Osteocyte (in vitro differentiated cells): ENCODE measurements around the gene GNG3. TPM values are rescaled to one million over a fixed set of nuclear protein-coding genes. Genes with fewer than 3 reads are reported as not detected.

Experiments
- DNase-seq: peaks from one replicate; pipeline ENCODE4 v3.0.0; 2021; ENCODE audit warnings: mixed read lengths; ENCODE audit not compliant: unreplicated experiment; ENCODE audit errors: extremely low spot score
- H3K27ac Mint-ChIP-seq: one replicate; pipeline ENCODE4 v1.8.0; 2021; ENCODE audit warnings: mild to moderate bottlenecking, mixed read lengths; ENCODE audit not compliant: unreplicated experiment
- H3K27me3 Mint-ChIP-seq: one replicate; pipeline ENCODE4 v1.8.0; 2021; ENCODE audit warnings: mixed read lengths; ENCODE audit not compliant: unreplicated experiment
- H3K36me3 Mint-ChIP-seq: one replicate; pipeline ENCODE4 v1.8.0; 2021; ENCODE audit warnings: mixed read lengths; ENCODE audit not compliant: unreplicated experiment
- H3K4me1 Mint-ChIP-seq: one replicate; pipeline ENCODE4 v1.8.0; 2021; ENCODE audit warnings: mixed read lengths; ENCODE audit not compliant: unreplicated experiment
- H3K4me3 Mint-ChIP-seq: one replicate; pipeline ENCODE4 v1.8.0; 2021; ENCODE audit warnings: mild to moderate bottlenecking, moderate library complexity, mixed read lengths; ENCODE audit not compliant: unreplicated experiment
- H3K9me3 Mint-ChIP-seq: one replicate; pipeline ENCODE4 v1.8.0; 2021; ENCODE audit warnings: mixed read lengths; ENCODE audit not compliant: unreplicated experiment
- total RNA-seq: library from RNA; stranded (reverse); gene quantifications from 2 replicates; pipeline ENCODE4 v1.2.1, GENCODE V29; 2021
- TF ChIP-seq, protein P1 (sequence below): fragments of 200-600 bp; sonication (generic); IDR thresholded peaks from 2 replicates; pipeline ENCODE4 v1.5.0; 2021; ENCODE audit warnings: antibody characterized with exemption, mild to moderate bottlenecking, moderate library complexity

The GNG3 gene
- total RNA-seq, 1 donor from 2014 or later = not detected

DNA sequence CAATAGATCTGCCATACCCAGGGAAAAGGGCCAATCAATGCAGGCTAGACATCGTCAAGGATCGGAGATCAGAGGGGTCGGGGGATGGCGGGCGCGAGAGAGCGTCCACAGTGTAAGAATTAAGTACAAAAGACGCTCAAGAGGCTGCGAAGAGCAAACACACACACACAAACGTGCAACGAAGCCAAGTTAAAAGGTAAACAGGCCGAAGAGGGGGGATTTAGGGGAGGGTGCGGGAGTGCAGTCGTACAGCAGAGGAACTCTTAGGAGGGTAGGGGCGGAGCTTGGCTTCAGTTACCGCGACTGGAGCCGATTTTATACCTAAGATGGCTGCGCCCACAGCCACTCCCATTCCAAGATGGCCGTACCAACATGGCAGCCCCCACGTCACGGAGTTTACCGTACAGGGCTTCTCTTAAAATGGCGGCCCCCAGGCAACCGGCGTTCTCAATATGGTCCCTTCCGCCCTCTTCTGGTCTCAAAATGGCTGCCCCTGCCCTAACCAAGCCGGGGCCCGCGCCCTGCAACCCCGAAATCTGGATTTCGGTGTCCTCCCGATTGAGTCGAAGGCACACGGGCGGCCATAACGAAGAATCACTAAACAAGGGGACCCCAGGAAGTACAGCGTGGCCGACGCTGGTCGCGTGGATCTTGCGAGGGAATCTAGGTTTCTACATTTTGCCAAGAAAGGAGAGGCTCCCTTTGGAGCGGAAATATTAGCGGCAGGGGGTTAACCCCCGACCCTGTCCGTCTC, 1.9 kb downstream of the GNG3 start:
- peak; percentile 98 for DNase-seq
- Mint-ChIP-seq H3K9me3 (no peaks in the 10 kb centered on the region), H3K27me3 (no peaks in the 10 kb centered on the region), H3K27ac (peak overlapping the region; percentile 100), H3K36me3 (peaks cover 16% of the 10 kb centered on the region), H3K4me1 (peaks cover 52% of the 10 kb centered on the region), H3K4me3 (peak overlapping the region; percentile 80)
- TF ChIP-seq, protein P1, sequence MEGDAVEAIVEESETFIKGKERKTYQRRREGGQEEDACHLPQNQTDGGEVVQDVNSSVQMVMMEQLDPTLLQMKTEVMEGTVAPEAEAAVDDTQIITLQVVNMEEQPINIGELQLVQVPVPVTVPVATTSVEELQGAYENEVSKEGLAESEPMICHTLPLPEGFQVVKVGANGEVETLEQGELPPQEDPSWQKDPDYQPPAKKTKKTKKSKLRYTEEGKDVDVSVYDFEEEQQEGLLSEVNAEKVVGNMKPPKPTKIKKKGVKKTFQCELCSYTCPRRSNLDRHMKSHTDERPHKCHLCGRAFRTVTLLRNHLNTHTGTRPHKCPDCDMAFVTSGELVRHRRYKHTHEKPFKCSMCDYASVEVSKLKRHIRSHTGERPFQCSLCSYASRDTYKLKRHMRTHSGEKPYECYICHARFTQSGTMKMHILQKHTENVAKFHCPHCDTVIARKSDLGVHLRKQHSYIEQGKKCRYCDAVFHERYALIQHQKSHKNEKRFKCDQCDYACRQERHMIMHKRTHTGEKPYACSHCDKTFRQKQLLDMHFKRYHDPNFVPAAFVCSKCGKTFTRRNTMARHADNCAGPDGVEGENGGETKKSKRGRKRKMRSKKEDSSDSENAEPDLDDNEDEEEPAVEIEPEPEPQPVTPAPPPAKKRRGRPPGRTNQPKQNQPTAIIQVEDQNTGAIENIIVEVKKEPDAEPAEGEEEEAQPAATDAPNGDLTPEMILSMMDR = no peak

DNA sequence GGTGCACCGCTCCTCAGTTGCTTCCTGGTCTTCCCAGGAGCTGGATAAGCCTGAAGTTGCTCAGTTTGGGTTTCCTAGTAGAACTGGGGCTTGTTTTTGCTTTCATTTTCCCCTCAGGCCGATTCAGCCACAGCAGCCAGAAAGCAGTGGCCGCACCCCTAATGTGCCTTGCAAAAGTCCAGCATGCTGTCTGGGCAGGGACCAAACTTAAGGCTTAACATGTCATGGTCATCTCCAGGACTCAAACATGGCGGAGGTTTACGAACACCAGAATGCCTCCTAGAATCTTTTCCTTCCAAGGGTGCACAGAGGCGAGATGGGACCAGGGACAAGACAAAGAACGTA, 2.5 kb downstream of the GNG3 start:
- TF ChIP-seq, protein P1 = no peak
- peak overlapping the region; percentile 80 for H3K4me3 Mint-ChIP-seq
- no peaks in the 10 kb centered on the region for H3K27me3 Mint-ChIP-seq
- H3K9me3 Mint-ChIP-seq = no peaks in the 10 kb centered on the region
- H3K4me1 Mint-ChIP-seq = peaks cover 51% of the 10 kb centered on the region
- DNase-seq = no peak
- peaks cover 16% of the 10 kb centered on the region for H3K36me3 Mint-ChIP-seq
- peak overlapping the region; percentile 100 for H3K27ac Mint-ChIP-seq

DNA sequence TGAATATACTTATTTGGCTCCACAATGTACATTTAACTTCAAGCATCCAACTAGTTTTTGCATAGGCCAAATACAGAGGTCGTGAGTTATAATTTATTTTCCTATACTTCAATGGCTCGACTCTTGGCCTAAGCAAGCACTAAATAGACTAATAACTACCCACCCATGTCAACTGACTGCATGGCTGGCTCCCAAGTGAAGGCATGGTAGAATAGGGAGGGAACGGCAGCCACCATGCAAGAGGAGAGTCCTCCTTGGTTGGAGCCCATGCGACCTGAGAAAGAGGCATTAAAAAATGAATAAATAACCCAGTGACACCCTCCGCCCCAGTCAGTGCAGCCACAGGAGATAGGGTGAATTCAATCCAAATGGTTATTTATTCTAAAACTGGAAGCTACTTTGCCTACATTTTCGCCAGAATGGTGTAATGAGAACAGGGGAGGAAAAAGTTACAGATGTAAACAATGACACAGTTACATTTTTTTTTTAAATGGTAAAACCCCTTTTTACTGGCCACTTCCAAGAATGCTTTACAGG, 4.9 kb downstream of the GNG3 start:
- peak overlapping the region; percentile 57 for H3K27ac Mint-ChIP-seq
- H3K4me1 Mint-ChIP-seq = peaks cover 33% of the 10 kb centered on the region
- no peak overlapping the region for H3K4me3 Mint-ChIP-seq
- TF ChIP-seq, protein P1 = no peak
- peaks cover 34% of the 10 kb centered on the region for H3K36me3 Mint-ChIP-seq
- no peaks in the 10 kb centered on the region for H3K9me3 Mint-ChIP-seq
- DNase-seq = no peak
- no peaks in the 10 kb centered on the region for H3K27me3 Mint-ChIP-seq

DNA sequence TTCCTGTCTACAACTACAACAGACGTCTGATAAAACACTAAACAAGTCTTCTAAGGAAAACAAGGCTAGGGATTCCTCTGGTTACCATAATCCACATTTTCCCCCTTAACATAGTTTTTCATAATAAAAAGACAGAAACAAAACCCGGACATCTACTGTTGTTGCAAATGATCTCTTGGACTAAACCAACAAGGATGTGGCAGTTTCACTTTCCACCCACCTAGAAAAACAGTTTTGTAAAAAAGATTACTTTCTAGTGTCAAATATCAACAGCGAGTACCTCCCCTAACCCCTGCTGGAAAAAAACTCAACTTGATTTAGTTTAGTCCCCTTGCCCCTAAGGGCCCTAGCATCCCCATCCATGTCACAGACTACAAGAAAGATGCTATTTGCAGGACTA, 5.4 kb downstream of the GNG3 start:
- peaks cover 39% of the 10 kb centered on the region for H3K36me3 Mint-ChIP-seq
- TF ChIP-seq, protein P1 = no peak
- no peak for DNase-seq
- H3K27me3 Mint-ChIP-seq = no peaks in the 10 kb centered on the region
- peak overlapping the region; percentile 57 for H3K27ac Mint-ChIP-seq
- H3K4me1 Mint-ChIP-seq = peaks cover 29% of the 10 kb centered on the region
- H3K9me3 Mint-ChIP-seq = no peaks in the 10 kb centered on the region
- H3K4me3 Mint-ChIP-seq = no peak overlapping the region

DNA sequence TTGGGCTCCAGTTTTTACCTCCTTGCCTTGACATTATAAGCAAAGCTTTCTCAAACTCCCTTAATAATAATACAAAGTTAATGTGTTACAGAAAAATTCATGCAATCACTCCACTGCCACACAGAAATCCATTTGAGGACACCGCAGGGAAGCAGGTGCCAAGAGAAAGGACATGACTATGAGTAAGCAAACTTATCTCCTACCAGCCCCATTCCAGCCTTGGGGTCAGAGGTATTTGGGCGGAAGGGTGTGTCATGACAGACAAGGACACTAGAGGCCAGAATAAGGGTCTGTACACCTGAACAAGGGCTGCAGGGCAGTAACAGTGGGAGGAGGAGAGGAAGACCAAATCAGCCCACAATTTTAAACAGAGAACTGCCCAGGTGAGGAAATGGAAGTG, 5.9 kb downstream of the GNG3 start:
- H3K4me1 Mint-ChIP-seq = peaks cover 26% of the 10 kb centered on the region
- no peak for DNase-seq
- H3K27me3 Mint-ChIP-seq = no peaks in the 10 kb centered on the region
- no peak overlapping the region for H3K4me3 Mint-ChIP-seq
- H3K27ac Mint-ChIP-seq = peak overlapping the region; percentile 57
- TF ChIP-seq, protein P1 = no peak
- H3K36me3 Mint-ChIP-seq = peaks cover 44% of the 10 kb centered on the region
- no peaks in the 10 kb centered on the region for H3K9me3 Mint-ChIP-seq
